Endothelial cell of umbilical vein (primary cell): Measurements from ENCODE around the gene ZNF462.

Experiments used
- MAX ChIP-seq: IDR thresholded peaks from 2 replicates; pipeline ENCODE4 v1.6.1; 2011; ENCODE audit not compliant: insufficient read depth, insufficient read length
- TF ChIP-seq, protein P1 (sequence below), 2 donors: IDR thresholded peaks; 1 replicate in 1 of 2; 2 replicates in 1 of 2; pipeline ENCODE4 v1.5.1; 2011; ENCODE audit warnings: low read length in 2 of 2, mild to moderate bottlenecking in 2 of 2, moderate library complexity in 2 of 2, control low read depth in 1 of 2, inconsistent platforms in 1 of 2, low read depth in 1 of 2; ENCODE audit not compliant: insufficient read depth in 1 of 2; ENCODE audit errors: extremely low read depth in 1 of 2

DNA sequence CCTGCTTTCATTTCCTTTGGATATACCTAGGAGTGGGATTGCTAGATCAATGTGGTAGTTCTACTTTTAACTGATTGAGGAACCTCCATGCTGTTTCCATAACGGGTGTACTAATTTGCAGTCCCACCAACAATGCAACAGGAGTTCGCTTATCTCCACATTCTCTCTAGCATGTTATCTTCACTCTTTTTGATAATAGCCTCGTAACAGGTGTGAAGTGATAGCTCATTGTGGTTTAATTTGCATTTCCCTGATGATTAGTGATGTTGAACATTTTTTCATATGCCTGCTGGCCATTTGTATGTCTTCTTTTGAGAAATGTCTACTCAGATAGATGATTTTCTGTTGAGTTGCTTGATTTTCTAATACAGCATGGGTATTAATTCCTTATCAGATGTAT is 142.2 kb downstream of the ZNF462 start:
- TF ChIP-seq, protein P1, sequence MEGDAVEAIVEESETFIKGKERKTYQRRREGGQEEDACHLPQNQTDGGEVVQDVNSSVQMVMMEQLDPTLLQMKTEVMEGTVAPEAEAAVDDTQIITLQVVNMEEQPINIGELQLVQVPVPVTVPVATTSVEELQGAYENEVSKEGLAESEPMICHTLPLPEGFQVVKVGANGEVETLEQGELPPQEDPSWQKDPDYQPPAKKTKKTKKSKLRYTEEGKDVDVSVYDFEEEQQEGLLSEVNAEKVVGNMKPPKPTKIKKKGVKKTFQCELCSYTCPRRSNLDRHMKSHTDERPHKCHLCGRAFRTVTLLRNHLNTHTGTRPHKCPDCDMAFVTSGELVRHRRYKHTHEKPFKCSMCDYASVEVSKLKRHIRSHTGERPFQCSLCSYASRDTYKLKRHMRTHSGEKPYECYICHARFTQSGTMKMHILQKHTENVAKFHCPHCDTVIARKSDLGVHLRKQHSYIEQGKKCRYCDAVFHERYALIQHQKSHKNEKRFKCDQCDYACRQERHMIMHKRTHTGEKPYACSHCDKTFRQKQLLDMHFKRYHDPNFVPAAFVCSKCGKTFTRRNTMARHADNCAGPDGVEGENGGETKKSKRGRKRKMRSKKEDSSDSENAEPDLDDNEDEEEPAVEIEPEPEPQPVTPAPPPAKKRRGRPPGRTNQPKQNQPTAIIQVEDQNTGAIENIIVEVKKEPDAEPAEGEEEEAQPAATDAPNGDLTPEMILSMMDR (IDR thresholded peaks at IDR 0.05; ENCODE audit: extremely low read depth in 1 of 2, insufficient read depth in 1 of 2, low read depth in 1 of 2, low read length in 2 of 2): no peak
- TF ChIP-seq MAX: no peak
